ENCODE data around the gene SEC16A.
A peak's percentile ranks its signal among the peaks of the same experiment; 100 is the strongest.
"Not testable (repeated sequence)": the region's sequence is repeated elsewhere in the genome, so short reads cannot be mapped to it uniquely, and the experiment has no call there.

Gene SEC16A

DNA sequence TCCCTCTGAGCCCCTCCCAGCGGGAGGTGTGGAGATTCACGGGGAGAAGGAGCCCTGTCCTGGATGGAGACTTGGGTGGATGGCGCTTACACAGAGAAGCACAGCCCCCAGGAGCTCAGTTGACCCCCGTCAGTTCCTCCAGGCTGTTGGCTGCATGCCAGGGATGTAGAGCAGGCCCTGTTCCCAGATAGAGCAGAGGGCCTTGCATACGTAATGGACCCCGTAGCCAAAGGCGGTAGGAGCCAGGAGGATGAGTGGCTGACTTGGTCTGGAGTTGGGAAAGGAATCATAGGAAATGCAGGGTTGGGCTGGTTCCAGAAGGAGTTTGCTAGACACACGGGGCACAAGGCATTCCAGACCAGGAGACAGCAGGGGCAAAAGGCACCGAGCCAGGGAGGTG is 69.9 kb downstream of the SEC16A start:
- Histone ChIP-seq H3K4me1 (ENCODE audit: control insufficient read depth in 1 of 2, insufficient read depth in 1 of 2, low read depth in 1 of 2, low read length in 1 of 2) (peaks cover 15 to 21% of the 10 kb centered on the region in 2 experiments), H3K4me3 (ENCODE audit: low read depth in 1 of 2, low read length in 1 of 2) (no peak overlapping the region), H3K9me3 (no peaks in the 10 kb centered on the region), H3K27ac (no peak overlapping the region), H3K36me3 (peaks cover 54% of the 10 kb centered on the region), H3K27me3 (peaks cover 13% of the 10 kb centered on the region)
- TF ChIP-seq, protein P1, sequence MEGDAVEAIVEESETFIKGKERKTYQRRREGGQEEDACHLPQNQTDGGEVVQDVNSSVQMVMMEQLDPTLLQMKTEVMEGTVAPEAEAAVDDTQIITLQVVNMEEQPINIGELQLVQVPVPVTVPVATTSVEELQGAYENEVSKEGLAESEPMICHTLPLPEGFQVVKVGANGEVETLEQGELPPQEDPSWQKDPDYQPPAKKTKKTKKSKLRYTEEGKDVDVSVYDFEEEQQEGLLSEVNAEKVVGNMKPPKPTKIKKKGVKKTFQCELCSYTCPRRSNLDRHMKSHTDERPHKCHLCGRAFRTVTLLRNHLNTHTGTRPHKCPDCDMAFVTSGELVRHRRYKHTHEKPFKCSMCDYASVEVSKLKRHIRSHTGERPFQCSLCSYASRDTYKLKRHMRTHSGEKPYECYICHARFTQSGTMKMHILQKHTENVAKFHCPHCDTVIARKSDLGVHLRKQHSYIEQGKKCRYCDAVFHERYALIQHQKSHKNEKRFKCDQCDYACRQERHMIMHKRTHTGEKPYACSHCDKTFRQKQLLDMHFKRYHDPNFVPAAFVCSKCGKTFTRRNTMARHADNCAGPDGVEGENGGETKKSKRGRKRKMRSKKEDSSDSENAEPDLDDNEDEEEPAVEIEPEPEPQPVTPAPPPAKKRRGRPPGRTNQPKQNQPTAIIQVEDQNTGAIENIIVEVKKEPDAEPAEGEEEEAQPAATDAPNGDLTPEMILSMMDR (IDR thresholded peaks at IDR 0.05): no peak

DNA sequence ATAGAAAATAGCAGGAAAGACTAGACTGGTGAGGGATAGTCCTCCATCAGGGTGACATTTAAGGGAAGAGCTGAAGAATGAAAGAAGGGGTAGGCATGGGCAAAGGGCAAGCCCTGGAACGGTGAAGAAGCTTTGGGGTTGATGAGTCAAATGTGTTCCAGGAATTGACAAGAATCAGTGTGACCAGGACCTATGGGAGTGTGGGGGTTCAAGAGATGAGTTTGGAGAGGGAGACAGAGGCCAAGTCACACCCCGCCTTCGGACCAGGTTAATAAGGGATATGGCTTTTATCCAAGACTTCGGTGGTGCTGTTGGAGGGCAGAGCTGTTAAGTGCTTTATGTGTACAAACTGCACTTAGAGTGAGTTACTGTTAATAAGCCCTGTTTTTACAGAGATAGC is 71.5 kb downstream of the SEC16A start:
- peaks cover 44% of the 10 kb centered on the region for H3K36me3 ChIP-seq
- H3K4me3 ChIP-seq (ENCODE audit: low read depth in 1 of 2, low read length in 1 of 2): peak overlapping the region; percentile 89 to 91
- H3K27ac ChIP-seq: no peak overlapping the region
- no peaks in the 10 kb centered on the region for H3K9me3 ChIP-seq
- TF ChIP-seq, protein P1 (IDR thresholded peaks at IDR 0.05): no peak
- H3K4me1 ChIP-seq (ENCODE audit: control insufficient read depth in 1 of 2, insufficient read depth in 1 of 2, low read depth in 1 of 2, low read length in 1 of 2): peaks cover 15 to 21% of the 10 kb centered on the region in 2 experiments
- peaks cover 13% of the 10 kb centered on the region for H3K27me3 ChIP-seq

DNA sequence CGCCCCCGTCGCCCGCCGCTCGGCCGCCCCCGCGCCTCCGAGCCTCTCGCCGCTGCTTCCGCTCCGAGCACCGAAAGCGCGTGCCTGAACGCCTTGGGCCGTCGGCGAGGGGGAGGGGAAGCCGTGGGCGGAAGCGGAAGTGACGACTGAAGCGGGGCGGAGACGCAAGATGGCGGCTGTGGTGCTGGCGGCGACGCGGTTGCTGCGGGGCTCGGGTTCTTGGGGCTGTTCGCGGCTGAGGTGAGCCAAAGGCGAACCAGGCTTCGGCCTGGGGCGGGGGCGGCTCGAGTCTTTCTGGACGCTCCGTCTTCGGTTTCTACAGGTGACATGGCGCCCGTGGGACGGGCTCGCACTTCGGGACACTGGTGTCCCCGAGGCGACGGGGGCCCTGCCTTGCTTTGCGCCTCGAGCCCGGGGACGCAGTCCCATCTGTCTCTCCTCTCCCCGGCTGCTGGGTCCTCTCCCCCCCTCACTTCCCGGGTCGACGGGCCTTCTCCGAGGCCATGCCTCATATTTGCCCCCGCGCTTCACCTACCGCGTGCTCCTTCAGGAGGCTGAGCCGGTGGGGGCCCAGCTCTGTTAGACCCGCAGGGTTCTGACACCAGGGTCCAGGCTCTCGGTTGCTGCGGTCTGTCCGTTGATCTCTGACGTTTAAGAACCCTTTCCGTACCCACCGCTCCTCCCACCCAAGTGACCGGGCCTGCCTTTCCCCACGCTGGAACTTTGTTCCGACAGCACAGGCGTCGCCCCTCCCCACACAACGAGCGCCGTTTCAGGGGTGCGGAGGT is 72.1 kb downstream of the SEC16A start, which contains the start of the genes ENTR1 and PMPCA:
TSS of gene ENTR1 (minus strand) at position 115 of the 788 bp plus-strand sequence. CDS start 217 bp downstream, outside the sequence.
TSS of gene PMPCA (plus strand) at position 159 of the 788 bp plus-strand sequence. CDS start at position 170, 11 bp downstream.
- Histone ChIP-seq H3K9me3 (no peaks in the 10 kb centered on the region), H3K36me3 (peaks cover 37% of the 10 kb centered on the region), H3K4me1 (ENCODE audit: control insufficient read depth in 1 of 2, insufficient read depth in 1 of 2, low read depth in 1 of 2, low read length in 1 of 2) (peaks cover 15 to 21% of the 10 kb centered on the region in 2 experiments), H3K4me3 (ENCODE audit: low read depth in 1 of 2, low read length in 1 of 2) (peak within 1 kb of the TSS; percentile 89 to 91), H3K27me3 (peaks cover 13% of the 10 kb centered on the region), H3K27ac (peak within 1 kb of the TSS; percentile 82)
- TF ChIP-seq, protein P1 (IDR thresholded peaks at IDR 0.05): peak; percentile 34

DNA sequence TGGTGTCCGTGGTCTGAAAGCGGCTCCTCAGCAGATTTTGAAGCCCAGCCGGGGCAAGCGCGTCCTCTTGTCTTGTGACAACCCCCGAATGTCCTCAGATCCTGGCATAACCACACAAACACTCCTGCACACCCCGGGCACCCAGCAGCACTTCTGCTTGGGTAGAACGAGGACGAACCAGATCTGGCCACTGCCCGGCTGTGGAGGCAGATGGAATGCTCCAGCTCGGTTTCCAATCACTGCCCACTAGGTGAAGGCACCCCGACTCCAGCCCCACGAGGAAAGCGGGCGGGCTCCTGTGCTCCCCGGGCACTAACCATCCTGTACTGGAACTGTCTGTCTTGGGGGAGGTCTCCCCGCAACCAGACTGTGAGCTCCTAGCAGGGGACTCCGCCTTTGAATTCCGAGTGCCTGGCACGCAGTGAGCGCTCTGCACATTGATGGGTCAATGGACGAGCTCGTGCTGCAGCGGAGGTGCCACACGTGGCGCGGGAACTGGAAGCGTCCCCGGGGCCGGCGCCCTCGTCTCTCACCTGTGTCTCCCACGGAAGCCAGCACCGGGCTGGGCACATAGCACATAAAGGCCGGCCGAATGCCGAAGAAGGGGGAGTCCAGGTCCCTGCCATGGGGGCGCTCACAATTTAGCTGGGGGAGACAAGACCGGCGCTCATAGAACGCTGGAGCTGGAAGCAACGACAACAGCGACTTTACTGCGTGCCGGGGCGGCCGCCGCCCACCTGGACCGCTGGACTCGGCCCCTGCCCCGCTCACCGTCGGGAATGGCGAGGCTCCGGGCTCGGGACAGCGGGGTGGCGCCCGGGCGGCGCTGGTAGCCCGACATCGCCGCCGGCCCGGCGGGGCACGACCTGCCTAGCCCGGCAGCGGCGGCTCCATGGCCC is 73.0 kb downstream of the SEC16A start:
- Histone ChIP-seq H3K27me3 (peaks cover 13% of the 10 kb centered on the region), H3K9me3 (no peaks in the 10 kb centered on the region), H3K36me3 (peaks cover 35% of the 10 kb centered on the region), H3K27ac (peak overlapping the region; percentile 82), H3K4me3 (ENCODE audit: low read depth in 1 of 2, low read length in 1 of 2) (peak overlapping the region; percentile 89 to 91), H3K4me1 (ENCODE audit: control insufficient read depth in 1 of 2, insufficient read depth in 1 of 2, low read depth in 1 of 2, low read length in 1 of 2) (peaks cover 15 to 21% of the 10 kb centered on the region in 2 experiments)
- TF ChIP-seq, protein P1 (IDR thresholded peaks at IDR 0.05): no peak

DNA sequence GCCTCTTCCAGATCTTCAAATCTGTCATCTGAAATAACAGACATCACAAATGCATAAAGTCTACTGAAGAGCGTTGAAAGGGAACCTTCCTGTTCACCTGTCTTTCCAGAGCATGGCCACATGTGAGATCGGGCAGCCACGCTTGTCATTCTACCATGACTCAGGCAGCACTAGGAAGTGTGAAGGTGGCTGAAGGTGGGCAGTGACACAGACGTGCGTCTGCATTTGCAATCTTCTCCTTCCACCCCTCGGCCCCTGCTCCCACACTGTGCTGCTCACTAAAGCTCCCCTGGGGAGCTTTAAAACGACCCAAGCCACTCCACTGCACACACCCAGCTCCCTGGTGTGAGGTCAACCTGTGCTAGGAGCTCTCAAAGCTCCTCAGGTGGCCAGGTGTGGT is 74.9 kb downstream of the SEC16A start:
- TF ChIP-seq, protein P1 (IDR thresholded peaks at IDR 0.05): no peak
- Histone ChIP-seq H3K4me3 (ENCODE audit: low read depth in 1 of 2, low read length in 1 of 2) (no peak overlapping the region), H3K36me3 (peaks cover 28% of the 10 kb centered on the region), H3K27me3 (peaks cover 13% of the 10 kb centered on the region), H3K27ac (no peak overlapping the region), H3K9me3 (no peaks in the 10 kb centered on the region), H3K4me1 (ENCODE audit: control insufficient read depth in 1 of 2, insufficient read depth in 1 of 2, low read depth in 1 of 2, low read length in 1 of 2) (peaks cover 15 to 21% of the 10 kb centered on the region in 2 experiments)

DNA sequence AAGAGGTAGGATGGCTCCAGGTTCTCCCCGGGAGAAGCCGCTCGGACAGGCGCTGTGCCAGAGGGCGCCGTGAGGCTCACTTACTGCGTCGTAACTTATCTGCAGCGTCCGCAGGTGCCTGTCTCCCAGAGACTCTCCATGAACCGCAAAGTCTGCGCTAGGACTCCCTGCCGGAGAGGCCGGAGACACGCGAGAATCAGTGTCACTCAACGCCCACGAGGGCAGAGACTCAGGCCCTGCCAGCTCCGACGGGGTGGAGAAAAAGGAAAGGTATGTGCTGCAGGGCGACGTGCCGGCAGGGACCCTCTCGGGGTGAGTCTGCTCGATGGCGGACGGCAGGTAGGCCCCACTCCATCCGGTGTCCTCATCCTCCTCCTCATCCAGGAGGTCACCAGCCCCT is 75.8 kb downstream of the SEC16A start:
- Histone ChIP-seq H3K4me1 (ENCODE audit: control insufficient read depth in 1 of 2, insufficient read depth in 1 of 2, low read depth in 1 of 2, low read length in 1 of 2) (peaks cover 15 to 21% of the 10 kb centered on the region in 2 experiments), H3K27me3 (peaks cover 13% of the 10 kb centered on the region), H3K36me3 (peaks cover 24% of the 10 kb centered on the region)
- H3K4me3 ChIP-seq (ENCODE audit: low read depth in 1 of 2, low read length in 1 of 2); H3K9me3 ChIP-seq; H3K27ac ChIP-seq: not testable (repeated sequence)

DNA sequence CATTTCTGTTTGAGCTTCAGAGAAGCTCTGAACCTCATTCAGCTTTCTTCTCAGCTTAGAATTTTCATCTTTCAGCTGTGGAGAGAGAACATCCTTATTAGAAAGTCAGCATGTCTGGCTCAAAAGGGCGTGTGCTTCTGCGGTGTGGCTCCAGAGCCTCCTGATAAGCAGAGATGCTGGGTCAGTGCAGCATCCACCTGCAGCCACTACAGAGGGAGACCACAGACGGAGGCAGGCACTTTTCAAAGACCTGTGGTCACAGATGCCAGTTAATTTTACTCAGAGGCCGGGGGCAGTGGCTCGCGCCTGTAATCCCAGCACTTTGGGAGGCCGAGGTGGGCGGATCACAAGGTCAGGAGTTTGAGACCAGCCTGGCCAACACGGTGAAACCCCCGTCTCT is 76.9 kb downstream of the SEC16A start:
- H3K4me1 ChIP-seq (ENCODE audit: control insufficient read depth in 1 of 2, insufficient read depth in 1 of 2, low read depth in 1 of 2, low read length in 1 of 2): peaks cover 10 to 12% of the 10 kb centered on the region in 2 experiments

More for the DNA sequence above, 76.9 kb downstream of the SEC16A start:
- Histone ChIP-seq H3K36me3 (peaks cover 24% of the 10 kb centered on the region), H3K27me3 (peaks cover 13% of the 10 kb centered on the region)
- H3K9me3 ChIP-seq; H3K4me3 ChIP-seq (ENCODE audit: low read depth in 1 of 2, low read length in 1 of 2); H3K27ac ChIP-seq: not testable (repeated sequence)
